GM12878 (cell line): Measurements from ENCODE around the gene ENAH. TPM values are rescaled to one million over a fixed set of nuclear protein-coding genes. Genes with fewer than 3 reads are reported as not detected.

Experiments
- ATAC-seq: fragments of 200-7000 bp; cut with Tn5 transposase; 3 replicates; pipeline ENCODE4 v1.9.1; 2020; ENCODE audit warnings: mild to moderate bottlenecking, moderate library complexity
- BruUV-seq: library from RNA; stranded (reverse); fragments of 400-500 nt; replicated peaks from 2 replicates; lab custom pipeline; 2021; lab: Mats Ljungman, UMichigan
- CTCF ChIA-PET: fragments of 300-600 bp; sonication (Branson Sonifier 250); formaldehyde crosslinking; extraction: SDS; loops from one replicate; lab custom pipeline; 2021; ENCODE audit warnings: inconsistent platforms; lab: Yijun Ruan, JAX
- POLR2A ChIA-PET: fragments of 350-600 bp; formaldehyde crosslinking; extraction: SDS; loops from one replicate; lab custom pipeline; 2021; ENCODE audit warnings: inconsistent platforms; lab: Charles Lee
- RAD21 ChIA-PET: fragments of 300-600 bp; sonication (Branson Sonifier 250); formaldehyde crosslinking; loops from one replicate; lab custom pipeline; 2023; ENCODE audit warnings: antibody characterized with exemption; ENCODE audit not compliant: unreplicated experiment; lab: Charles Lee
- SMC1A ChIA-PET: fragments of 300-600 bp; sonication (Branson Sonifier 250); formaldehyde crosslinking; loops from one replicate; lab custom pipeline; 2023; ENCODE audit not compliant: unreplicated experiment, uncharacterized antibody; lab: Charles Lee
- DNase-seq: peaks from one replicate; pipeline ENCODE4 v3.0.0-alpha.2; 2011; ENCODE audit warnings: low read depth, low spot score
- FAIRE-seq: peaks from 3 replicates; lab custom pipeline; 2011; peaks lifted over from hg19 to GRCh38; lab: Jason Lieb, UNC
- H2AFZ ChIP-seq: 2 replicates; pipeline ENCODE4 v1.6.0; 2011; ENCODE audit warnings: low read depth, low read length, control low read depth; ENCODE audit not compliant: control insufficient read depth
- H3K27ac ChIP-seq: 2 replicates; pipeline ENCODE4 v1.5.1; 2011; ENCODE audit warnings: control low read depth; ENCODE audit not compliant: control insufficient read depth, insufficient read depth
- H3K27me3 ChIP-seq, 2 experiments: replicated peaks in 1 of 2; 2 replicates each; pipeline versions ENCODE4 v1.6.0 to v1.6.1; 2011; ENCODE audit warnings: low read length in 1 of 2; ENCODE audit not compliant: control insufficient read depth in 2 of 2, insufficient read depth in 2 of 2
- H3K36me3 ChIP-seq, 2 experiments: 2 replicates each; pipeline ENCODE4 v1.5.1; 2011; ENCODE audit warnings: low read length in 1 of 2; ENCODE audit not compliant: control insufficient read depth in 2 of 2, insufficient read depth in 2 of 2
- H3K4me1 ChIP-seq: 2 replicates; pipeline ENCODE4 v1.6.1; 2011; ENCODE audit warnings: mild to moderate bottlenecking, low read length, moderate library complexity, mixed read lengths; ENCODE audit not compliant: control insufficient read depth, insufficient read depth
- H3K4me2 ChIP-seq: 2 replicates; pipeline ENCODE4 v1.6.0; 2011; ENCODE audit warnings: control low read depth; ENCODE audit not compliant: control insufficient read depth, insufficient read depth
- H3K4me3 ChIP-seq: fragments of 200-600 bp; sonication (generic); 2 replicates; pipeline ENCODE4 v1.5.1; 2016
- H3K79me2 ChIP-seq: 2 replicates; pipeline ENCODE4 v1.6.0; 2011; ENCODE audit warnings: low read length; ENCODE audit not compliant: control insufficient read depth, insufficient read depth
- H3K9ac ChIP-seq: 2 replicates; pipeline ENCODE4 v1.8.0; 2011; ENCODE audit warnings: low read length, control low read depth, mixed read lengths; ENCODE audit not compliant: control insufficient read depth, insufficient read depth
- H3K9me3 ChIP-seq: replicated peaks from 3 replicates; pipeline ENCODE4 v1.5.1; 2011; ENCODE audit warnings: mild to moderate bottlenecking, low read length; ENCODE audit not compliant: control insufficient read depth, insufficient read depth
- H4K20me1 ChIP-seq: 2 replicates; pipeline ENCODE4 v1.6.0; 2011; ENCODE audit not compliant: control insufficient read depth, insufficient read depth
- ASH2L ChIP-seq: fragments of 300-600, 200-600 bp; sonication (generic); IDR thresholded peaks from 2 replicates; pipeline ENCODE4 v1.6.1; 2017; ENCODE audit warnings: low read depth, mild to moderate bottlenecking, borderline replicate concordance
- CHD2 ChIP-seq: IDR thresholded peaks from 2 replicates; pipeline ENCODE4 v1.6.1; 2011; ENCODE audit warnings: low read depth, low read length, improper control_type of control experiment, borderline replicate concordance
- CREM ChIP-seq: IDR thresholded peaks from 2 replicates; pipeline ENCODE4 v1.6.1; 2014; ENCODE audit warnings: antibody characterized with exemption, low read depth
- KDM1A ChIP-seq: fragments of 200-600 bp; sonication (generic); IDR thresholded peaks from 2 replicates; pipeline ENCODE4 v1.6.1; 2016; ENCODE audit warnings: borderline replicate concordance
- MXI1 ChIP-seq: fragments of 150-350 bp; IDR thresholded peaks from 2 replicates; pipeline ENCODE4 v1.6.1; 2011; ENCODE audit warnings: low read depth, mild to moderate bottlenecking, inconsistent platforms, low read length, improper control_type of control experiment
- NBN ChIP-seq: fragments of 450-650 bp; IDR thresholded peaks from 2 replicates; pipeline ENCODE4 v1.6.1; 2016
- NFIC ChIP-seq: IDR thresholded peaks from 2 replicates; pipeline ENCODE4 v1.6.1; 2012; ENCODE audit warnings: low read depth, mild to moderate bottlenecking, inconsistent platforms, low read length, moderate library complexity
- POLR2AphosphoS2 ChIP-seq: IDR thresholded peaks from 2 replicates; pipeline ENCODE4 v1.6.1; 2011; ENCODE audit warnings: low read depth, mild to moderate bottlenecking, low read length, improper control_type of control experiment, moderate library complexity
- SKIL ChIP-seq: fragments of 450-650 bp; IDR thresholded peaks from 2 replicates; pipeline ENCODE4 v1.6.1; 2017; ENCODE audit warnings: mild to moderate bottlenecking, low read depth, inconsistent platforms; ENCODE audit not compliant: poor library complexity, severe bottlenecking
- SMC3 ChIP-seq: IDR thresholded peaks from 2 replicates; pipeline ENCODE4 v1.6.1; 2011; ENCODE audit warnings: low read length, improper control_type of control experiment, borderline replicate concordance
- YY1 ChIP-seq: IDR thresholded peaks from 2 replicates; pipeline ENCODE4 v1.6.1; 2011; ENCODE audit warnings: low read depth, mild to moderate bottlenecking, low read length
- WGBS: methylation state at CpG from one replicate; pipeline ENCODE4 v1.1.6; 2016; ENCODE audit warnings: low lambda C conversion rate; ENCODE audit not compliant: insufficient replicate concordance, insufficient coverage; ENCODE audit errors: missing lambda C conversion rate; 5-methylcytosine and 5-hydroxymethylcytosine counted together
- in situ Hi-C: fragments of 300-500 bp; cut with MboI; formaldehyde crosslinking; loops from 9 replicates; pipeline ENCODE4 v1.14.3; 2018; ENCODE audit warnings: mixed read lengths
- intact Hi-C: fragments of 100-400 bp; cut with micrococcal nuclease; formaldehyde crosslinking; loops from one replicate; pipeline ENCODE4 v1.14.2; 2022; ENCODE audit not compliant: unreplicated experiment
- polyA plus RNA-seq, 11 experiments: library from polyadenylated mRNA; depleted of rRNA in 4 of 11; unstranded in 6 of 11; stranded (reverse) in 5 of 11; fragments of >200 nt; fragmentation: Nextera tagmentation in 4 of 11; fragmentation: Illumina TruSeq in 1 of 11; extraction: Ambion mirVana in 4 of 11; extraction: Trizol in 1 of 11; gene quantifications; 1 replicate in 1 of 11; 2 replicates in 10 of 11; pipeline versions ENCODE4 v1.2.1 to v1.2.3, GENCODE V29; 2011 to 2016; ENCODE audit warnings: inconsistent platforms in 2 of 11, missing spikeins in 2 of 11, low read depth in 1 of 11
- total RNA-seq, 4 experiments: library from RNA; depleted of rRNA in 3 of 4; stranded (reverse); fragments of >200 nt in 3 of 4; fragmentation: Illumina TruSeq in 1 of 4; extraction: Trizol in 1 of 4; gene quantifications; 2 replicates each; pipeline versions ENCODE4 v1.2.1 to v1.2.3, GENCODE V29; 2013 to 2021
- TF ChIP-seq, protein P1 (sequence below): IDR thresholded peaks from 2 replicates; pipeline ENCODE4 v1.6.1; 2012; ENCODE audit warnings: low read length, inconsistent platforms

ENAH gene
- total and polyA plus RNA-seq, 10 of the 15 experiments (the other 5 are each of a cell fraction or from before 2014, with no cell fraction given), result under 0.01 to 0.62 (median 0.06) TPM; not detected in 5

- SMC1A ChIA-PET, result no interaction called here
Observed at GRCh38 chr1:225668222-225668621, 15.3 kb upstream of the ENAH start.

More at GRCh38 chr1:225668222-225668621, 15.3 kb upstream of the ENAH start:
- TF ChIP-seq, protein P1, sequence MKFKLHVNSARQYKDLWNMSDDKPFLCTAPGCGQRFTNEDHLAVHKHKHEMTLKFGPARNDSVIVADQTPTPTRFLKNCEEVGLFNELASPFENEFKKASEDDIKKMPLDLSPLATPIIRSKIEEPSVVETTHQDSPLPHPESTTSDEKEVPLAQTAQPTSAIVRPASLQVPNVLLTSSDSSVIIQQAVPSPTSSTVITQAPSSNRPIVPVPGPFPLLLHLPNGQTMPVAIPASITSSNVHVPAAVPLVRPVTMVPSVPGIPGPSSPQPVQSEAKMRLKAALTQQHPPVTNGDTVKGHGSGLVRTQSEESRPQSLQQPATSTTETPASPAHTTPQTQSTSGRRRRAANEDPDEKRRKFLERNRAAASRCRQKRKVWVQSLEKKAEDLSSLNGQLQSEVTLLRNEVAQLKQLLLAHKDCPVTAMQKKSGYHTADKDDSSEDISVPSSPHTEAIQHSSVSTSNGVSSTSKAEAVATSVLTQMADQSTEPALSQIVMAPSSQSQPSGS, result no peak
- TF ChIP-seq MXI1 (no peak), SKIL (no peak), CHD2 (no peak), NFIC (no peak), SMC3 (no peak), CREM (no peak), ASH2L (no peak), POLR2AphosphoS2 (no peak), NBN (no peak), YY1 (no peak), KDM1A (no peak)
- Histone ChIP-seq H3K79me2 (no peaks in the 10 kb centered on the region), H3K4me2 (no peak overlapping the region), H3K4me1 (no peaks in the 10 kb centered on the region), H3K9ac (no peak overlapping the region), H3K27ac (no peak overlapping the region), H3K36me3 (no peaks in the 10 kb centered on the region), H4K20me1 (no peaks in the 10 kb centered on the region), H3K27me3 (no peaks in the 10 kb centered on the region), H3K9me3 (no peaks in the 10 kb centered on the region), H2AFZ (no peak overlapping the region), H3K4me3 (no peak overlapping the region)
- CTCF ChIA-PET, result interaction anchor here (0.8 kb wide), 1 partner anchor 108 kb away, joined by 4 read pairs; no protein-coding TSS in a partner anchor
- WGBS, result 84% methylated on average over 1 of the region's 1 CpG
- ATAC-seq (no peak), FAIRE-seq (no peak), DNase-seq (no peak)
- RAD21 ChIA-PET, result no interaction called here
- no TSS peak for BruUV-seq
- intact Hi-C loops (no loop called here), in situ Hi-C loops (no loop called here)
- POLR2A ChIA-PET, result no interaction called here
